GM12801 (cell line): Measurements from ENCODE around the gene SMYD3.

Experiments
- CTCF ChIP-seq: IDR thresholded peaks from one replicate; pipeline ENCODE4 v1.5.1; 2011; ENCODE audit warnings: control low read depth; ENCODE audit not compliant: insufficient read length; ENCODE audit errors: extremely low read depth

The SMYD3 gene

GRCh38 chr1:246537887-246538286 is 30.8 kb upstream of the SMYD3 start:
- TF ChIP-seq CTCF = no peak

- no peak for TF ChIP-seq CTCF
These were observed 30.4 kb upstream of the SMYD3 start for GRCh38 chr1:246537441-246537840.

GRCh38 chr1:246534114-246534513 is 27.0 kb upstream of the SMYD3 start:
- no peak for TF ChIP-seq CTCF

- no peak for TF ChIP-seq CTCF
These were observed 26.4 kb upstream of the SMYD3 start for GRCh38 chr1:246533371-246533905.

- TF ChIP-seq CTCF = no peak
These were observed 25.4 kb upstream of the SMYD3 start for GRCh38 chr1:246532519-246532918.

GRCh38 chr1:246530482-246530881 is 23.4 kb upstream of the SMYD3 start:
- no peak for TF ChIP-seq CTCF

- TF ChIP-seq CTCF = no peak
These were observed 22.1 kb upstream of the SMYD3 start for GRCh38 chr1:246528933-246529731.
